ENCODE measurements around the gene ALX4.

ALX4 gene

GRCh38 chr11:44221456-44221855, 88.5 kb downstream of the ALX4 start:
- Histone ChIP-seq H3K36me3 (ENCODE audit: control insufficient read depth, insufficient read depth, low read length) (no peaks in the 10 kb centered on the region), H3K9ac (ENCODE audit: low read depth, low read length) (no peak overlapping the region), H3K27me3 (ENCODE audit: control insufficient read depth, insufficient read depth, low read length) (no peaks in the 10 kb centered on the region), H3K4me1 (ENCODE audit: control insufficient read depth, insufficient read depth, low read length) (no peaks in the 10 kb centered on the region), H3K9me3 (ENCODE audit: control insufficient read depth, insufficient read depth, low read length) (no peaks in the 10 kb centered on the region), H3K4me3 (ENCODE audit: low read depth, low read length) (no peak overlapping the region)

GRCh38 chr11:44219830-44220796, 89.8 kb downstream of the ALX4 start:
- Histone ChIP-seq H3K4me3 (ENCODE audit: low read depth, low read length) (no peak overlapping the region), H3K9ac (ENCODE audit: low read depth, low read length) (no peak overlapping the region), H3K27me3 (ENCODE audit: control insufficient read depth, insufficient read depth, low read length) (no peaks in the 10 kb centered on the region), H3K36me3 (ENCODE audit: control insufficient read depth, insufficient read depth, low read length) (no peaks in the 10 kb centered on the region), H3K9me3 (ENCODE audit: control insufficient read depth, insufficient read depth, low read length) (no peaks in the 10 kb centered on the region), H3K4me1 (ENCODE audit: control insufficient read depth, insufficient read depth, low read length) (no peaks in the 10 kb centered on the region)

GRCh38 chr11:44217432-44217831, 92.5 kb downstream of the ALX4 start:
- Histone ChIP-seq H3K9me3 (ENCODE audit: control insufficient read depth, insufficient read depth, low read length) (no peaks in the 10 kb centered on the region), H3K4me1 (ENCODE audit: control insufficient read depth, insufficient read depth, low read length) (no peaks in the 10 kb centered on the region), H3K9ac (ENCODE audit: low read depth, low read length) (no peak overlapping the region), H3K4me3 (ENCODE audit: low read depth, low read length) (no peak overlapping the region), H3K36me3 (ENCODE audit: control insufficient read depth, insufficient read depth, low read length) (no peaks in the 10 kb centered on the region), H3K27me3 (ENCODE audit: control insufficient read depth, insufficient read depth, low read length) (no peaks in the 10 kb centered on the region)

- no peaks in the 10 kb centered on the region for H3K9me3 ChIP-seq (ENCODE audit: control insufficient read depth, insufficient read depth, low read length)
- H3K27me3 ChIP-seq (ENCODE audit: control insufficient read depth, insufficient read depth, low read length): no peaks in the 10 kb centered on the region
- no peak overlapping the region for H3K4me3 ChIP-seq (ENCODE audit: low read depth, low read length)
- H3K9ac ChIP-seq (ENCODE audit: low read depth, low read length): no peak overlapping the region
- H3K4me1 ChIP-seq (ENCODE audit: control insufficient read depth, insufficient read depth, low read length): no peaks in the 10 kb centered on the region
- H3K36me3 ChIP-seq (ENCODE audit: control insufficient read depth, insufficient read depth, low read length): no peaks in the 10 kb centered on the region
Observed at GRCh38 chr11:44213148-44213547, 96.8 kb downstream of the ALX4 start.

GRCh38 chr11:44212128-44212527, 97.8 kb downstream of the ALX4 start:
- Histone ChIP-seq H3K9me3 (ENCODE audit: control insufficient read depth, insufficient read depth, low read length) (no peaks in the 10 kb centered on the region), H3K9ac (ENCODE audit: low read depth, low read length) (no peak overlapping the region), H3K4me1 (ENCODE audit: control insufficient read depth, insufficient read depth, low read length) (no peaks in the 10 kb centered on the region), H3K36me3 (ENCODE audit: control insufficient read depth, insufficient read depth, low read length) (no peaks in the 10 kb centered on the region), H3K4me3 (ENCODE audit: low read depth, low read length) (no peak overlapping the region), H3K27me3 (ENCODE audit: control insufficient read depth, insufficient read depth, low read length) (no peaks in the 10 kb centered on the region)

Data from iPS-15b (cell line).